Nephron progenitor cell (in vitro differentiated cells): Measurements from ENCODE around the gene CLBA1.

Experiments used
- DNase-seq: peaks from one replicate; pipeline ENCODE4 v3.0.0; 2021
- H3K27ac Mint-ChIP-seq: 2 replicates; pipeline ENCODE4 v1.8.0; 2021; ENCODE audit warnings: mild to moderate bottlenecking, moderate library complexity, mixed read lengths
- H3K27me3 Mint-ChIP-seq: 2 replicates; pipeline ENCODE4 v1.8.0; 2021; ENCODE audit warnings: mild to moderate bottlenecking, low read depth, mixed read lengths; ENCODE audit not compliant: poor library complexity
- H3K36me3 Mint-ChIP-seq: 2 replicates; pipeline ENCODE4 v1.8.0; 2021; ENCODE audit warnings: low read depth, mixed read lengths
- H3K4me1 Mint-ChIP-seq: 2 replicates; pipeline ENCODE4 v1.8.0; 2021; ENCODE audit warnings: mixed read lengths
- H3K4me3 Mint-ChIP-seq: 2 replicates; pipeline ENCODE4 v1.8.0; 2021; ENCODE audit warnings: mild to moderate bottlenecking, moderate library complexity, mixed read lengths
- H3K9me3 Mint-ChIP-seq: 2 replicates; pipeline ENCODE4 v1.8.0; 2021; ENCODE audit warnings: mild to moderate bottlenecking, moderate library complexity, mixed read lengths
- CTCF ChIP-seq: fragments of 200-600 bp; sonication (generic); IDR thresholded peaks from 2 replicates; pipeline ENCODE4 v1.5.0; 2021; ENCODE audit warnings: antibody characterized with exemption

The CLBA1 gene

GRCh38 chr14:105041841-105042765 is 56.5 kb downstream of the CLBA1 start:
- no peak overlapping the region for H3K4me3 Mint-ChIP-seq
- TF ChIP-seq CTCF: no peak
- peak overlapping the region; percentile 72 for H3K27ac Mint-ChIP-seq
- peaks cover 64% of the 10 kb centered on the region for H3K27me3 Mint-ChIP-seq
- H3K9me3 Mint-ChIP-seq: no peaks in the 10 kb centered on the region
- DNase-seq: no peak
- H3K36me3 Mint-ChIP-seq: no peaks in the 10 kb centered on the region
- H3K4me1 Mint-ChIP-seq: peaks cover 18% of the 10 kb centered on the region

- TF ChIP-seq CTCF: no peak
- Mint-ChIP-seq H3K27me3 (peaks cover 58% of the 10 kb centered on the region), H3K4me1 (peaks cover 18% of the 10 kb centered on the region), H3K9me3 (no peaks in the 10 kb centered on the region), H3K36me3 (no peaks in the 10 kb centered on the region), H3K27ac (no peak overlapping the region), H3K4me3 (no peak overlapping the region)
- DNase-seq: no peak
Observed at GRCh38 chr14:105042813-105043212, 57.2 kb downstream of the CLBA1 start.

- no peaks in the 10 kb centered on the region for H3K36me3 Mint-ChIP-seq
- no peak for DNase-seq
- peaks cover 63% of the 10 kb centered on the region for H3K27me3 Mint-ChIP-seq
Observed at GRCh38 chr14:105043641-105044040, 58.1 kb downstream of the CLBA1 start.

More at GRCh38 chr14:105043641-105044040, 58.1 kb downstream of the CLBA1 start:
- H3K9me3 Mint-ChIP-seq: no peaks in the 10 kb centered on the region
- no peak overlapping the region for H3K4me3 Mint-ChIP-seq
- TF ChIP-seq CTCF: no peak
- no peak overlapping the region for H3K27ac Mint-ChIP-seq
- peaks cover 11% of the 10 kb centered on the region for H3K4me1 Mint-ChIP-seq
